ENCODE data around the gene UBE2E2.

Gene UBE2E2

DNA sequence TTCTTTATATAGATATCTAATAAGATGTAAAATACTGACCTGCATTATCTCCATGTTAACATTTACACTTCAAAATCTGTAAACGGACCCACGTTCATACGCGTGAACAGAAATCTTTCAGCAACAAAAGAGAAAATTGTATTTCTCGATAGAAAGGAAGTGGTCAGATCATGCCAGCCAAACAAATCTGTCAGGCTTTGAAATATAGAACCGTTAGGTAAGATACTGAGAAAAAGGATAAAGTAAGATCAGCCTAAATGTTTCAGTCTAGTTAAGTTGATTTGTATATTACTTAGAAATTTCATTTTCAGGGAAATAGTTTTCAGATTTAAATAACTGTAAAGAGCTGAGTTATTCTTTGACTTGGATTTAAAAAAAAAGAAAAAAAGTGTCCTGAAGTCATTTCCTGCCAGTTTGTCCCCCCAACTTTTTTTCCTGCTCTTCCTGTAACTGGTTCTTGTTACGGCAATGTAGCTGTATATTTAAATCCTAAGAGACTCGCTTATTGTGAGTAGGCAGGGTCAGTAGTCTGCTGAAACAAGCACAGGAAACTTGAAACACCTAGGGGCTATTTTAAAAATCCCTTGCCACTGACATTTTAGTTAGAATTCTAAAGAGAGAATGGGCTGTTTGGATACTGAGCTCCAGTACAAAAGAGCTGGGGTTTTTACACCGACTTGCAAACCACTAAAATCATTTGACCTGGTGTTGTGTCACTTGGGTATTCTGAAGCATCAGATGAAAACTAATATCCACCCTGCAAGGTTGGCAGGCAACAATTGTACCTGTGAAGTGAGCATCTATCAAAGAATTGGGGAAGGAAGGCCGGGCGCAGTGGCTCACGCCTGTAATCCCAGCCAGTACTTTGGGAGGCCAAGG, 237.5 kb downstream of the UBE2E2 start:
- no peak for DNase-seq (ENCODE audit: low spot score)

DNA sequence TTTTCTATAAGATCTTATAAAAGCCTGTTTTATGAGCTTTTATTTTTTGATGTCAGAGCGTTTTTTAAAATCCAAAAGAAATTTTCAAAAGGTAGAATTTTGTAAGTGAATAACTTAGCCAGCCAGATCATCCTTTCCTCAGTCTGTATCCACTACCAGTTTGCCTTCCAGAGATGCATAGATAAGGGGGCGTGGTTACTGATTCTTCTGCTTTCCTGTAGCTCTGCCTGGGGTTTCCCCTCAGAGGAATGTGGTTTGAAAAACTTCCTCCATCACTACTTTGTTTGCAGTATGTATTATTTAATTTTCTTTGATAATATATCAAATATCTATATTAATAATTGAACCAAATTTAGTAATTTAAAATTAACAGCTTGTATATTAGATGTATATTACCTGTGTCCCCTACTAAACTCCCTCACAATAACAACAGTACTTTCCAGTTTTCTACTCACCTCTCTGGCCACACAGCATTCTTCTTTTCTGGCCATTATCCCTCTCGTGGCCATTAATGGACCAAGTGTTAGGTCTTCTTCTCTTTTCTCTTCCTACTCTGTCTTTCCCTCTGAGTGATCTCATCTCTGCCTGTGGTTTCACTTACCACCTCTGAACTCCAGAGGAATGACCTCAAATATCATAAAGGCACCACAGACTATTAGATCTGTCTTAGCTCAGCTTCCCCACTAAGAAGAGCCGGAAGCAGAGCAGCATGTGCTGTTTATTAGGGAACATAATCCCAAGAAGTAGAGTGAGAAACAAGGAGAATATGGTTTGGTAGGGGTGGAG, 239.7 kb downstream of the UBE2E2 start:
- DNase-seq (ENCODE audit: low spot score), result no peak

DNA sequence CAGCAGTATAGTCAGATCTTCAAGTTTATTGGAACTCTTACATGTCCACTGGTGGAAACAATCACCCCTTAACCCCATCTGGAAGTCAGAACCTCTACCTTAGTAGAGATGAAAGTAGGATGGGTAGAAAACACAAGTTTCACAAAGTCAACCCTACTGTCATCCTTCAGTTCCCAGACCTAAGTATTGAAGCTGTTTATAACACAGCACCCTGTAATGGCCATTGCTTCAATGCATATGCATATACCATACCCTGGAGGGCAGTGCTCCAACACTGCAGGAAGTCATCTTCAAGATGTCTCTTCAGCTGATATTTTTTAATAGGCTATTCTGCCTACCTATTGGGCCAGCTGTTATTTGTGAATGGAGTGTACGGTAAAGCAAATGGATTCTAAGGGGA, 241.3 kb downstream of the UBE2E2 start:
- DNase-seq (ENCODE audit: low spot score), result no peak

DNA sequence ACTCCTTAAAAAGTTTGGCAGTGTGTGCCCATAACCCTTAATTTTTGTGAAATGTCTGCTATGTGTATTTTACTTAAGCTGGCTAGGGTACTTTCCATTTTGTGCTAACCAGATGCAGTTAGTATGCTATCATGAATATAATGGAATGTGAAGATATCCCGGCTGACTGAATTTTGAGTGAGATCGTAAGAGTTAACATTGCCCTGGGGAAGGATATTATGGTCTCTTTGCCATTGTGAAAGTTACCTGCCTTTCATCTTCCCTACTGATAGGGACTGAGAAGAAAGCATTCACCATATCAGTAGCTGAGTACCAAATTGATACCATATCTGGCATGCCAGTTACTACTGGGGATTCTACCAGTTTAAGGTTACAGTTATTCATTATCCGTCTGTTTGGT, 243.2 kb downstream of the UBE2E2 start:
- DNase-seq (ENCODE audit: low spot score), result no peak

DNA sequence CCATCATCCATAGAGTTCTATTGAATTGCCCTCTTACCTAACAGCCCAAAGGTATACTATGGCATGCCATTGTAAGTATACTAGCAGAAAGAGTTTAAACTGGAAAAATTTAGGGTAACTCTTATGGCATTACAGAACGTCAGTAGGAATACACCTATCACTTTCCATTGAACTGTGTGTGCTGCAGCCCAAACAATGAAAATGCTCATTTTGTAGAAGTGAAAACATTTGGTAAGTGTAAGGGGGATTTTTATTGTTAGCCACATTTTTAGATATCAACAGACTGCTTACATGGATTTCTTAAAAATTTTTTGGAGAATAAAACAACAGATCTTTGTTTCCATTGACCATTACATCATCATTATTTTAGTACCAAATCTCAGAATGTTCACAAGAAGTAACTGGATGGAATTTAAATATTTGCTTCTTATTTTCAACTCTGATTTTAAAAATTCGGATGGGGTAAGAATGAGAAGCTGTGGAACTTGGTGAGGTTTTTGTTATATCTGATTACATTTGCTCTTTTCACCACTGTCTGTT, 245.9 kb downstream of the UBE2E2 start:
- DNase-seq (ENCODE audit: low spot score), result no peak

DNA sequence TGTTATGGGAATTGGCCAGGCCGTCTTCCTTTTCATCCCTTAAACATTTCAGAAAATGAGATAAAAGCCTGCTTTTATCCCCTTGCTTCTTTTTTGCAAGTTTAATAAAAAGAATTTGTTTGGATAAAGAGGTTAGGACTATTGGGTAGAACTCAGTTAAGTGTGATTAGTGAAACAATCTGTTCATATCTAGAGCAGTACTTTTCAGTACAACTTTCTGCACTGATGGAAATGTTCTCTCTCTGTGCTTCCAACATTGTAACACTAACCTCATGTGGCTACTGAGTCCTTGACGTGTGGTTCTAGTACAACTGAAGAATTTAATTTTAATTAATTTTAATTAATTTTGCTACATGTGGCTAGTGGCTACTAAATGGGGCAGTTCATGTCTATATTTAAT, 246.9 kb downstream of the UBE2E2 start:
- no peak for DNase-seq (ENCODE audit: low spot score)

DNA sequence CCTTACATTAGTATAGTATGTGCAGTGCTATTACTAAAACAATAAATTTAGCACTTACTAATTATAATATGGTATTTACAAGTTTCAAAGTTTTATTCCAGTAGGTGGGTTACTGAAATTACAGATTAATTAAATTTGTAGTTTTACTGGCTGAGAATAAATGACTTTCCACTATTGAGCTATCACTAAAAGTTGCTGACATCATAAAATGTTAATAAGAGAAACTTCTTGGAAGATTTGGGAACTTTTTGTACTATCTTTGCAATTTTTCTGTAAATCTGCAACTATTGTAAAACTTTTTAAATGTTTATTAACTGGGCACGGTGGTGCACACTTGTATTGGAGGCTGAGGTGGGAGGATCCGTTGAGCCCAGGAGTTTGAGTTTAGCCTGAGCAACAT, 247.7 kb downstream of the UBE2E2 start:
- no peak for DNase-seq (ENCODE audit: low spot score)

- DNase-seq (ENCODE audit: low spot score), result no peak
Observed at GRCh38 chr3:23452408-23452807, 249.3 kb downstream of the UBE2E2 start.

- DNase-seq (ENCODE audit: low spot score), result no peak
Observed at GRCh38 chr3:23455084-23455483, 252.0 kb downstream of the UBE2E2 start.

- no peak for DNase-seq (ENCODE audit: low spot score)
Observed at GRCh38 chr3:23455775-23456174, 252.6 kb downstream of the UBE2E2 start.

DNA sequence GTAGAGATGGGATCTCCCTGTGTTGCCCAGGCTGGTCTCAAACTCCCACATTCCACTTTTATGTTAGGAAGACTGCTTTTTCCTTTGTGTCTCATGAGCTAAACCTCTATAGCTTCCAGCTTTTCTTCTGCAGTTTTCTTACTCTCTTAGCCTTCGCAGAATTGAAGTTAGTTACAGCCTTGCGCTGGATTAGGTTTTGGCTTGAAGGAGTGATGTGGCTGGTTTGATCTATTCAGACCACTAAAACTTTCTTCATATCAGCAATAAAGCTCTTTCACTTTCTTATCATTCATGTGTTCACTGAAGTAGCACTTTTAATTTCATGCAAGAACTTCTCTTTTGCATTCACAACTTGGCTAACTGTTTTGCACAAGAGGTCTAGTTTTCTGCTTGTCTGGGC, 254.6 kb downstream of the UBE2E2 start:
- no peak for DNase-seq (ENCODE audit: low spot score)

DNA sequence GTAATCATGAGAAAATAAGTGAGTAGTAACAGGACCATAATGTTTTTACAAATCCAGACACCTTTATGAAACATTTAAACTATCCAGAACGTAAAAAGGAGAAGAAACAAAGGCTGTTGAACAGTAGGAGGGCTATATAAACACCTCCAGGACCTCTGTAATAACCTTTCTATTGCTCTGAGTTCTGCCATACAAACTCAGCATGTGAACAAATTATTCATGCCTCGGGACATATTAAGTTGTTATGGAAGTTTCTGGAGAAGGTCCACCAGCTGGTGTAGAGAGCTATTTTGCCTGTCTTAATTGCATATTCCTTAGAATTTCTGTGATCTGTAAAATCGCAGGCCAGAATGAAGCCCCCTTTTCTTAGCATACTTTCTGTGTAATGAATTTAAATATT, 256.3 kb downstream of the UBE2E2 start:
- DNase-seq (ENCODE audit: low spot score), result no peak

DNA sequence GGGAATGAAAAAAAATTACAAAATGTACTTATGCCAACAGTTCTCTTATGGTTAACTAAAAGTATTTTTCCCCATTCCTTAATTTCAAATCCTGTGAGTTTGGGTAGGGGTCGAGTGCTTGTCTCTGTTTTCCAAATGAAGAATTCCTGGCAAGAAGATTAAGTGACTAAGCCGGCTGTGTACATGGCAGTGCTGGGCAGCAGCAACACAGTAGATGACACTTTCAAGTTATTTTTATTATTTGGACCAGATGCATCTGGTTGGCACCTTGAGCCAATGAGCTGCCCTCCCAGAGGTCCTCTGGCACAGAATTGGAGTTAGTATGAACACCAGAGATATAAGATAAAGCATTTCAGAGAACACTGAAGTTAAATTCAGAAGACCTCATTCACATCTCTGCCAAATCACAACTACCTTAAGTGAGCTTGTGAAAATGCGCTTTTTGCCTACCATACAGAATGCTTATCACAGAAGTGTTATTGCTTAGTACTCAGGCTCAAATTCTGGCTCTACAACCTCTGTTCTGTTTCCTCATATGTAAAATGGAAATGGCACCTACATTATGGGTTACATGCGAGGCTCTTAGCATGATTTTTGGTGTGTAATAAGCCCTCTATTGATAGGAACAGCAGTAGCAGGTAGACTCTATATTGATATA, 256.9 kb downstream of the UBE2E2 start:
- DNase-seq (ENCODE audit: low spot score), result no peak

- DNase-seq (ENCODE audit: low spot score), result no peak
Observed at GRCh38 chr3:23461069-23461468, 257.9 kb downstream of the UBE2E2 start.

- DNase-seq (ENCODE audit: low spot score), result no peak
Observed at GRCh38 chr3:23463791-23464190, 260.7 kb downstream of the UBE2E2 start.

DNA sequence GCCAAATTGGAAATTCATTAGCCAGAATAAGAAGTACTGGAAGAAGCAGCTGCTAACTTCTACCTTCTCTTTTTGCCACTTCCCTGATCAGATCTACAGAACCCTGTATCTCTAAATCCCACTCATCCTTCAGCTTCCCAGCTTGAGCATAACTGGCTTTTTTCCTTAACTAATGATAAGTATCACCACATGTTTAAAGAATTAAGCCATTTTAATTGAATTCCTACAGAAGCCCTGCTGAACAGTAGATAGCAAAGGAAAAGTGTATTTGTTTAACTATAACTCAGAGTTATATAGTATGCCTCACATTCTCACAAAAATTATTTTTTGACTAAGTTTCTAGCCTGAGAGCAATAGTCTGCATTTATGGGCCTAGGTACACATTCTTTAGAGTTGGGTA, 262.4 kb downstream of the UBE2E2 start:
- no peak for DNase-seq (ENCODE audit: low spot score)

DNA sequence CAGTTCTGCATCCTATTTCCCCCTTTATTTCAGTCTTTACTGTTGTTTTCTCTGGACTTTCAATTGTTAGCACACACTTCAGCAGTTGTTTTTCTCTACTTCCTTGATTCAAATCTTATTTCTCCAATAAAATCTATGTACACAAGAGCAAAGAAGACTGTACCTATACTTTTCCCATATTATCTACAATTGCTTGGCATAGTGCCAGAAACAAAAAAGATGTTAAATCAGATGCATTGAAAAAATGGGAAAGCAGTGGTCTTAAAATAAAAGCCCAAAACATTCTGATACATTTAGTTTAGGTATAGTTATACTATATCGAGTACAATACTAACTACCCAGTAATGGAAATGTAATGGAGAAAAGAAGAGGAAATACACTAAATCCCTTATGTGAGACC, 265.1 kb downstream of the UBE2E2 start:
- DNase-seq (ENCODE audit: low spot score), result no peak

DNA sequence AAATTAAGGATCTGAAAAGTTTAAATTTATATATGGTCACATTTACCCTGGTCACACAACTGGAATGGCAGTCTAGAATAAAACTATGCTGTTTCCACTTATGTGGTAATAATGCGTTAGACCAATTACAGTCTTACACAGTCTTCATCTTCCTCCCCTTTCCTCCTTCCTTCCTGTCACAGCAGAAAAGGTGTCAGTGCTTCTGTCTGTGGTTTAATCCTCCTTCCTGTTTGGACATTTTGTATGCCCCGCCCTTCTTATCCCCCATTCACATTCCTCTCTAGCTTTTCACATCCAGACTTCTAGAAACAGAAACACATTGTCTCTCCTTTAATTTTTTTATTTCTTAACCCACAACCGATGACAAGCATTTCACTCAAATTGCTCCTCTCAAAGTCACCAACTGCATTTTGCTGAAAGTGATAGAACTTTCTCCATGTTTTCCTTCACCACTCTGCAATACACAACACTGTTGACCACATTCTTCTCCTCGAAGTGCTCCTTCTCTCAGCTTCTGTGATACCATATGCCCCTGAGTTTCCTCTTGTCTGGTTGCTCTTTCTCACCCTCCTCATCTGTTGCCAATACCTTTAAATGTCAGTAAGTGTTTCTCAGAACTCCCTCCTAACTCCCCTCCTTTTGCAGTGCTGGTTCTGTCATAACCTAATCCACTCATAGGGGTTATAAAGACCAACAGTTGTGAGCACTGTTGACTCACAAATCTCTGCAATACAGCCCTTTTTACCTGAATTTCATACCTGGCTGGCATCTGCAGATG, 271.6 kb downstream of the UBE2E2 start:
- no peak for DNase-seq (ENCODE audit: low spot score)

GRCh38 chr3:23475446-23475845, 272.3 kb downstream of the UBE2E2 start:
- DNase-seq (ENCODE audit: low spot score), result no peak

DNA sequence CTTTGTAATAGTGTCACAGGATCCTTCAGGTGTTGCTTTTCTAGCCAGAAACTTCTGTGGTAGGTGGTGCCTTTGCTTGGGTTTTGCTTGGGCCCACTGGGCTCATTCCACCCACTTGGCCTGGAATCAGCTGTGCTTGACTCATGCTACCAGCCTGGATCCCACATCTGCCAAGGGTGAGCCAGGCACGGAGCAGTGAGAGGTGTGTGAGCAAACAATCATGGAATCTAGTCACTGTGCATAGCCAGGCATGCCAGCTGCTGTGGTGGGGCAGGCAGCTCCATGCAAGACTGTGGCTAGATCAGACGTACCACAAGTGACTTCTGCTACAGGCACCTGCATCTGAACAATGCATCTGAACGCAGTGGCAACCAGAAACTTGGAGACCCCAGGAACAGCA, 275.9 kb downstream of the UBE2E2 start:
- no peak for DNase-seq (ENCODE audit: low spot score)

DNA sequence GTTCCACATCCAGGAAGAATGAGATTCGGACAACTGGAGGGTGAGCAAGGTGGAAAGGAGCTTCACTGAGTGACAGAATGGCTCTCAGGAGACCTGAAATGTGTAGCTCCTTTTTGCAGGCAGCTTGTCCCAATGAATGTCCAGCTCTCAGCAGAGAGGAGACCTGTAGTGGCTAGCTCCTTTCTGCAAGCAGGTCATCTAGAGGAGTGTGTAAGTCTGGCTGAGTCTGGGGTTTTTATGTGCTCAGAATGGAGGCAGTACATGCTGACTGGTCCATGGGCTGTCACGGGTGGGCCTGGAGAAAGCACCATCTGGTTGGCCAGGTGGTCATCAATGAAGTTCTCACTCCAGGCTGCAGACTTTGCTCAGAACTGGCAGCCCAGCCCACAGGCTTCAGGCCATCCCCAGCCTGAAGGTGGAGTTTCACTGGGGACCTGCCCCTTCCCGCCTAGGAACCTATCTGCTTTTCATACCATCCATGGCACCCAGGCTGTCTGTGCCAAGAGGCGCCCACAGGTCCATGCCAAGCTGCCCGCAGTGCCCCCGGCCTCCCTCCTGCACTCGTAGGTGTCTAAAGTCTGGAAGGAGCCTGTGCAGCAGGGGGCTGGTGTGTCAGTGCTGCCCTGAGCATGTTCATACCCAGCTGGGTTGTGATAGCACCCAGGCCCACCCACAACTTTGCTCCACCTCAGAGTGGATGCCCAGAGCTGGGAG, 276.6 kb downstream of the UBE2E2 start:
- DNase-seq (ENCODE audit: low spot score), result no peak
